GM12801 (cell line): ENCODE results near the gene LRRC27.

ENCODE experiments used
- CTCF ChIP-seq: IDR thresholded peaks from one replicate; pipeline ENCODE4 v1.5.1; 2011; ENCODE audit warnings: control low read depth; ENCODE audit not compliant: insufficient read length; ENCODE audit errors: extremely low read depth

Gene LRRC27

GRCh38 chr10:132349766-132350165, 17.8 kb downstream of the LRRC27 start:
- TF ChIP-seq CTCF: no peak

- TF ChIP-seq CTCF: no peak
Observed at GRCh38 chr10:132350391-132350790, 18.4 kb downstream of the LRRC27 start.

GRCh38 chr10:132350946-132351345, 19.0 kb downstream of the LRRC27 start:
- TF ChIP-seq CTCF: no peak

GRCh38 chr10:132351611-132352010, 19.6 kb downstream of the LRRC27 start:
- no peak for TF ChIP-seq CTCF

GRCh38 chr10:132353456-132354355, 21.7 kb downstream of the LRRC27 start:
- TF ChIP-seq CTCF: no peak

- no peak for TF ChIP-seq CTCF
Observed at GRCh38 chr10:132354356-132355094, 22.5 kb downstream of the LRRC27 start.

- no peak for TF ChIP-seq CTCF
Observed at GRCh38 chr10:132355297-132355696, 23.3 kb downstream of the LRRC27 start.
